ENCODE data around the gene ZNF202. TPM values are rescaled to one million over a fixed set of nuclear protein-coding genes. Genes with fewer than 3 reads are reported as not detected.

ZNF202 gene
- total and polyA plus RNA-seq, 3 experiments from 2014 or later = 9.7 to 18.4 (median 16.6) TPM

GRCh38 chr11:123677510-123677909 is 64.0 kb downstream of the ZNF202 start:
- H3K9me3 ChIP-seq (ENCODE audit: low read length) = no peaks in the 10 kb centered on the region
- no peaks in the 10 kb centered on the region for H3K27me3 ChIP-seq (ENCODE audit: insufficient read depth, low read length, poor library complexity, severe bottlenecking)
- H3K36me3 ChIP-seq (ENCODE audit: insufficient read depth, low read length) = no peaks in the 10 kb centered on the region
- H3K27ac Mint-ChIP-seq = no peak overlapping the region
- H3K4me3 Mint-ChIP-seq = no peak overlapping the region
- peaks cover 16% of the 10 kb centered on the region for H3K4me1 ChIP-seq (ENCODE audit: insufficient read depth, low read length)
- ChIA-PET POLR2A (no interaction called here), CTCF (no interaction called here)
- H3K4me1 Mint-ChIP-seq = peaks cover 0 to 2% (median 0%) of the 10 kb centered on the region in 3 donors
- no peak for DNase-seq
- H3K4me3 ChIP-seq (ENCODE audit: low read length) = no peak overlapping the region
- no peaks in the 10 kb centered on the region for H3K36me3 Mint-ChIP-seq
- H3K27me3 Mint-ChIP-seq = peaks cover 10 to 30% of the 10 kb centered on the region in 2 donors
- H3K9me3 Mint-ChIP-seq = no peaks in the 10 kb centered on the region
- no peak overlapping the region for H3K27ac ChIP-seq (ENCODE audit: low read depth, low read length)

- ChIA-PET POLR2A (no interaction called here), CTCF (interaction anchor here (1.7 kb wide), 1 partner anchor 37 kb away, joined by 4 read pairs; no protein-coding TSS in a partner anchor)
- no peaks in the 10 kb centered on the region for H3K9me3 ChIP-seq (ENCODE audit: low read length)
- no peaks in the 10 kb centered on the region for H3K36me3 ChIP-seq (ENCODE audit: insufficient read depth, low read length)
- Mint-ChIP-seq H3K4me3 (no peak overlapping the region), H3K36me3 (no peaks in the 10 kb centered on the region), H3K9me3 (peaks cover 0 to 2% (median 0%) of the 10 kb centered on the region in 5 donors), H3K4me1 (no peaks in the 10 kb centered on the region), H3K27ac (no peak overlapping the region), H3K27me3 (peaks cover 7 to 19% of the 10 kb centered on the region in 2 donors)
- no peaks in the 10 kb centered on the region for H3K27me3 ChIP-seq (ENCODE audit: insufficient read depth, low read length, poor library complexity, severe bottlenecking)
- no peak overlapping the region for H3K27ac ChIP-seq (ENCODE audit: low read depth, low read length)
- no peaks in the 10 kb centered on the region for H3K4me1 ChIP-seq (ENCODE audit: insufficient read depth, low read length)
- H3K4me3 ChIP-seq (ENCODE audit: low read length) = no peak overlapping the region
- no peak for DNase-seq
Observed at GRCh38 chr11:123674297-123674696, 67.2 kb downstream of the ZNF202 start.

Other genes with a start within 250 kb of the ZNF202 start
- not detected for gene SCN3B, start 87.0 kb downstream of the ZNF202 start, total RNA-seq
- 0.22 TPM for gene SCN3B, start 87.0 kb downstream of the ZNF202 start, polyA plus RNA-seq
- gene OR6X1, start 12.9 kb upstream of the ZNF202 start, total RNA-seq = not detected
- not detected for gene OR6X1, start 12.9 kb upstream of the ZNF202 start, polyA plus RNA-seq
- not detected for gene OR6M1, start 64.7 kb upstream of the ZNF202 start, total RNA-seq
- not detected for gene OR6M1, start 64.7 kb upstream of the ZNF202 start, polyA plus RNA-seq
- gene TMEM225, start 144.0 kb upstream of the ZNF202 start, total RNA-seq = not detected
- gene TMEM225, start 144.0 kb upstream of the ZNF202 start, polyA plus RNA-seq = not detected
- gene OR8D4, start 160.5 kb upstream of the ZNF202 start, total RNA-seq = not detected
- not detected for gene OR8D4, start 160.5 kb upstream of the ZNF202 start, polyA plus RNA-seq
- gene OR4D5, start 198.0 kb upstream of the ZNF202 start, total RNA-seq = not detected
- not detected for gene OR4D5, start 198.0 kb upstream of the ZNF202 start, polyA plus RNA-seq
- gene OR6T1, start 202.2 kb upstream of the ZNF202 start, total RNA-seq = not detected
- not detected for gene OR6T1, start 202.2 kb upstream of the ZNF202 start, polyA plus RNA-seq
- gene OR10S1, start 236.1 kb upstream of the ZNF202 start, total RNA-seq = not detected
- not detected for gene OR10S1, start 236.1 kb upstream of the ZNF202 start, polyA plus RNA-seq